Nephron (organoid): ENCODE measurements around the gene PIGS.

Experiments used
- H3K27ac Mint-ChIP-seq, 3 experiments: 2 replicates each; pipeline ENCODE4 v1.8.0; 2020; ENCODE audit warnings: mixed read lengths in 3 of 3, mild to moderate bottlenecking in 2 of 3, moderate library complexity in 1 of 3
- H3K27me3 Mint-ChIP-seq: 2 replicates; pipeline ENCODE4 v1.8.0; 2021; ENCODE audit warnings: low read depth, mild to moderate bottlenecking, moderate library complexity, mixed read lengths
- H3K36me3 Mint-ChIP-seq: 2 replicates; pipeline ENCODE4 v1.8.0; 2020; ENCODE audit warnings: low read depth, mixed read lengths
- H3K4me1 Mint-ChIP-seq: 2 replicates; pipeline ENCODE4 v1.8.0; 2020; ENCODE audit warnings: mixed read lengths
- H3K4me3 Mint-ChIP-seq, 3 experiments: 2 replicates each; pipeline ENCODE4 v1.8.0; 2020; ENCODE audit warnings: mild to moderate bottlenecking in 3 of 3, mixed read lengths in 3 of 3, moderate library complexity in 2 of 3
- H3K9me3 Mint-ChIP-seq: 2 replicates; pipeline ENCODE4 v1.8.0; 2020; ENCODE audit warnings: mixed read lengths
- CTCF ChIP-seq, 3 experiments: fragments of 200-600 bp; sonication (generic); IDR thresholded peaks; one replicate each; pipeline ENCODE4 v1.5.0; 2021; ENCODE audit warnings: antibody characterized with exemption in 3 of 3; ENCODE audit not compliant: unreplicated experiment in 3 of 3

Gene PIGS

DNA sequence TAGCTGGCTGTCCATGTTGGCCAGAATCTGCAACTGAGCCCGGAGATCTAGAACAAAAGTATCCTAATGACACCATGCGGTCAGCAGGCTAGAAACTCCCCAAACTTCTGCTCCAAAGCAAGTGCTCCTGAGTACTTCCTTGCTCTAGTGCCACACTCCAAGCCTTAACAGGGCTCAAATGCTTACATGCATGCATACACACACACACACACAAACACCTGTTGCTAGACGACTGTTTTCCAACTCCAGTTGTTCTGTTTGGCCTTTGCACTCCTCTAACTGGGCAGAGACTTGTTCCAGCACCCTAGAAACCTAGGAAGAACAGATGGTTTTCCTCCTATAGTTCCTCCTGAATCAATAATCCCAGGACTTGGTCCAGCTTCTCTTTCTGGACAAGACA, 13.1 kb upstream of the PIGS start:
- TF ChIP-seq CTCF (IDR thresholded peaks at IDR 0.05; ENCODE audit: unreplicated experiment in 3 of 3) = no peak
- Mint-ChIP-seq H3K4me1 (no peaks in the 10 kb centered on the region), H3K4me3 (no peak overlapping the region), H3K27ac (no peak overlapping the region), H3K9me3 (no peaks in the 10 kb centered on the region), H3K36me3 (peaks cover 40% of the 10 kb centered on the region), H3K27me3 (no peaks in the 10 kb centered on the region)

DNA sequence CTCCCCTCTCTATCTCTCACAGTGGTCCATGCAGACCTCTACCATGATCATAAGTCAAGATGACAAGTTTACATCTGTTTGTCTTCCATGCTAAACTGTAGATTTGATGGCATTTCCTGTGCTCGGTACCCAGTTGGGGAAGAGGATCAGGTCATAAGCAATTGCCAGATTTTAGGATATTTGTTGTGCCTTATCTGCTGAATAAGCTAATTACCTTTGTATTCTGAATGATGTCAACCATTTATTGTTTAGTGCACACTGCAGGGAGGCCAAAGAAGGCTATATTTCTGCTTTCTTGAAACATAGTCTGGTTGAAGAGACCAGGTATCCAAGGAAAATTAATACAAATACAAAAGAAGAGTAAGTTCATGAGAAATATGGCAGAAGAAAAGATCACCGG, 11.2 kb upstream of the PIGS start:
- no peaks in the 10 kb centered on the region for H3K27me3 Mint-ChIP-seq
- no peaks in the 10 kb centered on the region for H3K4me1 Mint-ChIP-seq
- no peak overlapping the region for H3K4me3 Mint-ChIP-seq
- no peak overlapping the region for H3K27ac Mint-ChIP-seq
- no peaks in the 10 kb centered on the region for H3K9me3 Mint-ChIP-seq
- no peak for TF ChIP-seq CTCF (IDR thresholded peaks at IDR 0.05; ENCODE audit: unreplicated experiment in 3 of 3)
- peaks cover 30% of the 10 kb centered on the region for H3K36me3 Mint-ChIP-seq

DNA sequence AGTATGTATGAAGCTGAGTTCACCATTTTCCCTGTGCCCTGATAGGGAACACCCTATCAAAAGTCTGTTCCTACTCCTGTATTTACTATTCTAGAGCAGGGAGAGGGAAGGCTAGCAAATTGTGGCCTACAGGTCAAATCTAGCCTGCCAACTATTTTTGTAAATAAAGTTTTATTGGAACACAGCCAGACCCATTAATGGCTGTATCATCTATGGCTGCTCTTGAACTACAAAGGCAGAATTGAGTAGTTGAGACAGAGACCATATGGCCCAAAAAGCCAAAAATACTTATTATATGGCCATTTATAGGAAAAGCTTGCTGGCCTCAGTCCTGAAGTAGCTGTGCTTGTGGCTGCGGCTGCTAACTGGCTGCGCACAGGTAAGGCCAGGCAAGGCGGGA, 9.6 kb upstream of the PIGS start:
- TF ChIP-seq CTCF (IDR thresholded peaks at IDR 0.05; ENCODE audit: unreplicated experiment in 3 of 3) = no peak
- Mint-ChIP-seq H3K27ac (no peak overlapping the region), H3K4me3 (no peak overlapping the region), H3K27me3 (no peaks in the 10 kb centered on the region), H3K36me3 (peaks cover 25% of the 10 kb centered on the region), H3K4me1 (peaks cover 5% of the 10 kb centered on the region), H3K9me3 (no peaks in the 10 kb centered on the region)

DNA sequence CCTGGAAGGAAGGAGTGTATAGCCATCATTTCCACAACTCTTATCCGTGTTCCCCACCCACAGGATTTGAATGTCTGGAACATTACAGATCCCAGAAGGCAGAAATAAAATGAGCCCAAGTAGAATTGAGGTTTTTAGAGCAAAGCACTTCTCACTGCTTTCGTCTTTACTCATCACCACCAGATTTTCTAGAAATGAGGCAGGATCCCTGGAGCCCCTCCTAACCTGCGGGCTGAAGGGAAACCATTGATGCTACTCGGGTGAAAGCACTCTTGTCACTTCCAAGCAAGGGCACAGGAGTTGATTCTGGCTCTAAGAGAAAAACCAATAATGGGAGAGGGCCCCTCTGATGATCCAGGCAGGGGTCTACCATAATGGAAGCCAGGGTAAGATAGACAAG, 8.2 kb upstream of the PIGS start:
- peaks cover 14% of the 10 kb centered on the region for H3K36me3 Mint-ChIP-seq
- no peaks in the 10 kb centered on the region for H3K9me3 Mint-ChIP-seq
- no peak overlapping the region for H3K4me3 Mint-ChIP-seq
- no peaks in the 10 kb centered on the region for H3K27me3 Mint-ChIP-seq
- no peak overlapping the region for H3K27ac Mint-ChIP-seq
- H3K4me1 Mint-ChIP-seq = peaks cover 5% of the 10 kb centered on the region
- TF ChIP-seq CTCF (IDR thresholded peaks at IDR 0.05; ENCODE audit: unreplicated experiment in 3 of 3) = no peak

DNA sequence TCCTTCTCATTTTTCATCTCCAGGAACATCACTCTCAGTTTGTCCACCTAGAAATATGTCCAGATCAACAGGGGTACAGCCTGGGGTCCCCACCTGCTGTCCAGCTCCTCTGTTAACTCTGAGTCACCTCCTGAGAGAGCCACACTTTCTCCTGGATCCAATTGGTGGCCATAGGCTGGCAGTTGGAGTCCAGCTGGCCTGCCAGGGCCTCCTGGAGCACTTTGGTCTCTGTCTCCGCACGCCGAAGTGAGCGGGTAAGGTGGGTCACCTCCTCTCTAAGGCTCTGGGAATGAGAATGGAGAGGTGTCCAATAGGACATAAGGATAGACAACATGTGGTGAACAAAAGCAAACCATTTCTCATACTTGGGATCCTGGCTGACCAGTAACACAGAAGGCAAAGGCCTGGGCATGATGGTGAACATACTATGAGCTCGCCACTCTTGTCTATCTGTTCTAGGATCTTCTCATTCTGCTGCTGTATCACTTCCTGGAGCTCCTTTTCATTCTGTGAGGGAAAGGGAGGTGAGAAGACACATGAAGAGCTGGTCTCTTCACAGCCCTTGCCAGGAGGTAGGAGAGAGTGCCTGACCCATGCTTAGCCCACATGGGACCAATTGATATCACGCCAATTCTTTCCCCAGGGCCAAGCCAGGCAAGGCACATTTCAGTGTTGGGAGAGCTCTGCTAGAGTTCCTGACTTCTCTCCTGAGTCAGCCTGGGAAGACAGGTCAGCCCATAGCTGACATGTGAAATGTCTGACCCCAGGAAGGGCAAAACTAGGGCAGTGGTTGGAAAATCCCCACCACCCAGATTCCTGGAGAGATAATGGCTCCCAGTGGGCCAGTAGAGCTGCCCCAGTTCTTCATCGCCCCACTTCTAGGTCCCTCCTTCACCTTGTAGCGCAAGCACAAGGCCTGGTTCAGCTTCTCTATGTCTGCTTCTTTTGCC, 7.2 kb upstream of the PIGS start:
- no peaks in the 10 kb centered on the region for H3K9me3 Mint-ChIP-seq
- TF ChIP-seq CTCF (IDR thresholded peaks at IDR 0.05; ENCODE audit: unreplicated experiment in 3 of 3) = no peak
- peaks cover 14% of the 10 kb centered on the region for H3K36me3 Mint-ChIP-seq
- H3K4me3 Mint-ChIP-seq = no peak overlapping the region
- no peak overlapping the region for H3K27ac Mint-ChIP-seq
- H3K4me1 Mint-ChIP-seq = peaks cover 5% of the 10 kb centered on the region
- H3K27me3 Mint-ChIP-seq = no peaks in the 10 kb centered on the region

DNA sequence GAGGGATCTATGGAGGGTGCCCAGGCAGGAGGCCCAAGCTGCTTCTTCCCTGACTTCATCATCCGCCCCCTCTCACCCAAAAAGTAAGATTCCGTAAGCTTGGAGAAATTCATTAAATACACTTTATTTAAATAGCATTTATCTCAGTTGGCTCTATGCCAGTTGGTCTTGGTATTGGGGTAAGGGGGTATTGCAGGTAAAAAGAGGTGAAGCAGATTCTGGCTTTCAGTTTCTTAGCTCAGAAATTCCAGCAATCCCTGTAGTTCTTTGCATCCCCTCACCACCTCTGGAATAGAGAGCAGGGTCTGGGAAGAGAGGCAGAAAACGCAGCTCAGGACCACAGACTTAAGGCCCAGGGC, 6.1 kb upstream of the PIGS start:
- peaks cover 14% of the 10 kb centered on the region for H3K36me3 Mint-ChIP-seq
- no peaks in the 10 kb centered on the region for H3K9me3 Mint-ChIP-seq
- H3K27me3 Mint-ChIP-seq = no peaks in the 10 kb centered on the region
- H3K4me1 Mint-ChIP-seq = peaks cover 5% of the 10 kb centered on the region
- peak overlapping the region in 1 of 3 experiments; percentile 76 for H3K4me3 Mint-ChIP-seq
- H3K27ac Mint-ChIP-seq = no peak overlapping the region
- no peak for TF ChIP-seq CTCF (IDR thresholded peaks at IDR 0.05; ENCODE audit: unreplicated experiment in 3 of 3)
